Karpas-422 (cell line): ENCODE data around the gene CREBRF. TPM values are rescaled to one million over a fixed set of nuclear protein-coding genes. Genes with fewer than 3 reads are reported as not detected.
"Not testable (repeated sequence)": the region's sequence is repeated elsewhere in the genome, so short reads cannot be mapped to it uniquely, and the experiment has no call there.

Experiments
- DNase-seq: peaks from one replicate; pipeline ENCODE4 v3.0.0-alpha.2; 2015
- H2AFZ ChIP-seq: fragments of 200-600 bp; sonication (generic); 2 replicates; pipeline ENCODE4 v1.6.1; 2014; ENCODE audit warnings: antibody characterized with exemption, low read length, mixed read lengths
- H3K27ac ChIP-seq: fragments of 200-600 bp; sonication (generic); 2 replicates; pipeline ENCODE4 v1.5.1; 2014; ENCODE audit warnings: mild to moderate bottlenecking, low read length, moderate library complexity
- H3K27me3 ChIP-seq: fragments of 200-600 bp; sonication (generic); 2 replicates; pipeline ENCODE4 v1.6.1; 2014; ENCODE audit warnings: low read length, mixed read lengths
- H3K36me3 ChIP-seq: fragments of 200-600 bp; sonication (generic); 2 replicates; pipeline ENCODE4 v1.6.1; 2014; ENCODE audit warnings: low read length, mixed read lengths; ENCODE audit not compliant: insufficient read depth
- H3K4me1 ChIP-seq: fragments of 200-600 bp; sonication (generic); 2 replicates; pipeline ENCODE4 v1.6.1; 2014; ENCODE audit warnings: mild to moderate bottlenecking, low read length, mixed read lengths
- H3K4me2 ChIP-seq: fragments of 200-600 bp; sonication (generic); 2 replicates; pipeline ENCODE4 v1.6.1; 2014; ENCODE audit warnings: low read length, low read depth, mild to moderate bottlenecking; ENCODE audit not compliant: poor library complexity, severe bottlenecking
- H3K4me3 ChIP-seq: fragments of 200-600 bp; sonication (generic); 2 replicates; pipeline ENCODE4 v1.5.1; 2014; ENCODE audit warnings: mild to moderate bottlenecking, antibody characterized with exemption, low read length, mixed read lengths
- H3K79me2 ChIP-seq: fragments of 200-600 bp; sonication (generic); 2 replicates; pipeline ENCODE4 v1.6.1; 2014; ENCODE audit warnings: mild to moderate bottlenecking, low read length, mixed read lengths
- H3K9ac ChIP-seq: fragments of 200-600 bp; sonication (generic); 2 replicates; pipeline ENCODE4 v1.6.0; 2014; ENCODE audit warnings: low read length
- H3K9me2 ChIP-seq: fragments of 200-600 bp; sonication (generic), shearing (Covaris generic); replicated peaks from 2 replicates; pipeline ENCODE4 v1.6.0; 2014; ENCODE audit warnings: mild to moderate bottlenecking, low read length, moderate library complexity; ENCODE audit not compliant: insufficient read depth
- H3K9me3 ChIP-seq: fragments of 300-700, 200-600 bp; sonication (generic); 2 replicates; pipeline ENCODE4 v1.6.1; 2014; ENCODE audit warnings: low read length, mixed read lengths
- H4K20me1 ChIP-seq: fragments of 200-600 bp; sonication (generic); 2 replicates; pipeline ENCODE4 v1.6.1; 2014; ENCODE audit warnings: mild to moderate bottlenecking, antibody characterized with exemption, low read length, low read depth; ENCODE audit not compliant: insufficient read depth
- total RNA-seq: library from RNA; depleted of rRNA; stranded (reverse); fragments of >200 nt; shearing (Covaris generic); gene quantifications from 2 replicates; pipeline ENCODE4 v1.2.3, GENCODE V29; 2014; ENCODE audit warnings: low replicate concordance

Gene CREBRF
- total RNA-seq, 1 experiment from 2014 or later = 31.9 TPM

GRCh38 chr5:173075970-173076369 is 19.8 kb downstream of the CREBRF start:
- Histone ChIP-seq H3K79me2 (peaks cover 52% of the 10 kb centered on the region), H2AFZ (no peak overlapping the region), H3K4me3 (no peak overlapping the region), H3K4me1 (peaks cover 9% of the 10 kb centered on the region), H3K27ac (no peak overlapping the region), H3K9me2 (no peaks in the 10 kb centered on the region), H4K20me1 (no peaks in the 10 kb centered on the region), H3K9me3 (no peaks in the 10 kb centered on the region), H3K27me3 (no peaks in the 10 kb centered on the region), H3K4me2 (no peak overlapping the region), H3K9ac (no peak overlapping the region), H3K36me3 (no peaks in the 10 kb centered on the region)
- no peak for DNase-seq

DNA sequence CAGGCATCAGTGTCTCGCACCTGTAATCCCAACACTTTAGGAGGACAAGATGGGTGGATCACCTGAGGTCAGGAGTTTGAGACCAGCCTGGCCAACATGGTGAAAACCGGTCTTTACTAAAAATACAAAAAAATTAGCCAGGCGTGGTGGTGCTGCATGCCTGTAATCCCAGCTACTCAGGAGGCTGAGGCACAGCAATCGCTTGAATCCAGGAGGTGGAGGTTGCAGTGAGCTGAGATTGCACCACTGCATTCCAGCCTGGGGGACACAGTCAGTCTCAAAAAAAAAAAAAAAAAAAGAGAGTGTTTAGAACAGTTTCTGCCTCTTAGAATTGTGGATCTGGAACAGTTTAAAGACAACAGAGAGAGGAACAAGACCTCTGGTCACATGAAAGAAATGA is 20.3 kb downstream of the CREBRF start:
- not testable (repeated sequence) for H3K36me3 ChIP-seq, H3K4me2 ChIP-seq, H2AFZ ChIP-seq, H3K27ac ChIP-seq, DNase-seq, H3K9me2 ChIP-seq, H4K20me1 ChIP-seq, H3K4me1 ChIP-seq, H3K9ac ChIP-seq, H3K4me3 ChIP-seq, H3K9me3 ChIP-seq, H3K27me3 ChIP-seq
- peaks cover 47% of the 10 kb centered on the region for H3K79me2 ChIP-seq

GRCh38 chr5:173078878-173079277 is 22.7 kb downstream of the CREBRF start:
- no peaks in the 10 kb centered on the region for H3K36me3 ChIP-seq
- H3K9me2 ChIP-seq = no peaks in the 10 kb centered on the region
- DNase-seq = no peak
- H3K9me3 ChIP-seq = no peaks in the 10 kb centered on the region
- no peak overlapping the region for H2AFZ ChIP-seq
- peaks cover 35% of the 10 kb centered on the region for H3K79me2 ChIP-seq
- no peak overlapping the region for H3K9ac ChIP-seq
- H3K27ac ChIP-seq = no peak overlapping the region
- H4K20me1 ChIP-seq = no peaks in the 10 kb centered on the region
- no peak overlapping the region for H3K4me3 ChIP-seq
- peaks cover 9% of the 10 kb centered on the region for H3K4me1 ChIP-seq
- H3K27me3 ChIP-seq = no peaks in the 10 kb centered on the region
- H3K4me2 ChIP-seq = no peak overlapping the region

- no peak overlapping the region for H3K4me2 ChIP-seq
- no peaks in the 10 kb centered on the region for H3K9me2 ChIP-seq
- peaks cover 20% of the 10 kb centered on the region for H3K4me1 ChIP-seq
- DNase-seq = no peak
- no peak overlapping the region for H3K9ac ChIP-seq
- no peak overlapping the region for H3K4me3 ChIP-seq
- H3K9me3 ChIP-seq = no peaks in the 10 kb centered on the region
- no peaks in the 10 kb centered on the region for H3K36me3 ChIP-seq
- no peak overlapping the region for H2AFZ ChIP-seq
- no peaks in the 10 kb centered on the region for H3K27me3 ChIP-seq
- no peaks in the 10 kb centered on the region for H4K20me1 ChIP-seq
- H3K27ac ChIP-seq = no peak overlapping the region
- 0 out of 2 replicates have a peak, but pooled peaks cover 3% of the 10 kb centered on the region for H3K79me2 ChIP-seq
Measured at GRCh38 chr5:173089581-173089980, 33.4 kb downstream of the CREBRF start.

- H3K9me3 ChIP-seq = no peaks in the 10 kb centered on the region
- H3K9ac ChIP-seq = no peak overlapping the region
- no peaks in the 10 kb centered on the region for H3K27me3 ChIP-seq
- H3K27ac ChIP-seq = 0 out of 2 replicates have a peak overlapping the region, but pooled peaks have one; percentile 20
- no peak overlapping the region for H3K4me3 ChIP-seq
- no peak for DNase-seq
- no peaks in the 10 kb centered on the region for H3K9me2 ChIP-seq
- no peaks in the 10 kb centered on the region for H4K20me1 ChIP-seq
- 0 out of 2 replicates have a peak, but pooled peaks cover 3% of the 10 kb centered on the region for H3K79me2 ChIP-seq
- no peaks in the 10 kb centered on the region for H3K36me3 ChIP-seq
- H3K4me1 ChIP-seq = peaks cover 20% of the 10 kb centered on the region
- peak overlapping the region; percentile 46; the same call in 1 of the 2 replicates for H2AFZ ChIP-seq
- H3K4me2 ChIP-seq = no peak overlapping the region
Measured at GRCh38 chr5:173090639-173091038, 34.5 kb downstream of the CREBRF start.

- Histone ChIP-seq H3K4me1 (peaks cover 20% of the 10 kb centered on the region), H3K9me3 (no peaks in the 10 kb centered on the region), H3K4me3 (no peak overlapping the region), H3K27ac (no peak overlapping the region), H2AFZ (no peak overlapping the region), H4K20me1 (no peaks in the 10 kb centered on the region), H3K27me3 (no peaks in the 10 kb centered on the region), H3K9ac (no peak overlapping the region), H3K4me2 (no peak overlapping the region), H3K36me3 (no peaks in the 10 kb centered on the region), H3K9me2 (no peaks in the 10 kb centered on the region), H3K79me2 (peaks cover 8% of the 10 kb centered on the region; the same call in 1 of the 2 replicates)
- no peak for DNase-seq
Measured at GRCh38 chr5:173091981-173092380, 35.8 kb downstream of the CREBRF start.

- Histone ChIP-seq H3K27me3 (no peaks in the 10 kb centered on the region), H3K9me3 (no peaks in the 10 kb centered on the region), H3K4me3 (no peak overlapping the region), H3K4me2 (no peak overlapping the region), H2AFZ (no peak overlapping the region), H3K27ac (no peak overlapping the region), H3K9ac (no peak overlapping the region), H3K9me2 (no peaks in the 10 kb centered on the region), H4K20me1 (no peaks in the 10 kb centered on the region), H3K79me2 (peaks cover 14% of the 10 kb centered on the region; the same call in 1 of the 2 replicates), H3K4me1 (peaks cover 20% of the 10 kb centered on the region), H3K36me3 (no peaks in the 10 kb centered on the region)
- no peak for DNase-seq
Measured at GRCh38 chr5:173093606-173094005, 37.5 kb downstream of the CREBRF start.

- H3K36me3 ChIP-seq = no peaks in the 10 kb centered on the region
- DNase-seq = no peak
- no peak overlapping the region for H3K27ac ChIP-seq
- no peaks in the 10 kb centered on the region for H3K9me2 ChIP-seq
- H3K27me3 ChIP-seq = no peaks in the 10 kb centered on the region
- H4K20me1 ChIP-seq = no peaks in the 10 kb centered on the region
- H3K4me3 ChIP-seq = no peak overlapping the region
- no peaks in the 10 kb centered on the region for H3K9me3 ChIP-seq
- H3K4me2 ChIP-seq = no peak overlapping the region
- no peak overlapping the region for H3K9ac ChIP-seq
- peaks cover 20% of the 10 kb centered on the region for H3K4me1 ChIP-seq
- no peak overlapping the region for H2AFZ ChIP-seq
- H3K79me2 ChIP-seq = peaks cover 16% of the 10 kb centered on the region; the same call in 1 of the 2 replicates
Measured at GRCh38 chr5:173094012-173094661, 38.0 kb downstream of the CREBRF start.
